Activated CD4-positive, CD25-positive, alpha-beta regulatory T cell treated with anti-CD3 and anti-CD28 coated beads, Interleukin-2, amount 50 U/mL, for 24 hours (primary cell): ENCODE data around the gene DKK3.

ENCODE experiments used
- ATAC-seq, 2 donors: fragments of 150-1000 bp; cut with Tn5 transposase; one replicate each; pipeline ENCODE4 v1.10.0; 2021; ENCODE audit warnings: mild to moderate bottlenecking in 1 of 2, moderate library complexity in 1 of 2

Gene DKK3

DNA sequence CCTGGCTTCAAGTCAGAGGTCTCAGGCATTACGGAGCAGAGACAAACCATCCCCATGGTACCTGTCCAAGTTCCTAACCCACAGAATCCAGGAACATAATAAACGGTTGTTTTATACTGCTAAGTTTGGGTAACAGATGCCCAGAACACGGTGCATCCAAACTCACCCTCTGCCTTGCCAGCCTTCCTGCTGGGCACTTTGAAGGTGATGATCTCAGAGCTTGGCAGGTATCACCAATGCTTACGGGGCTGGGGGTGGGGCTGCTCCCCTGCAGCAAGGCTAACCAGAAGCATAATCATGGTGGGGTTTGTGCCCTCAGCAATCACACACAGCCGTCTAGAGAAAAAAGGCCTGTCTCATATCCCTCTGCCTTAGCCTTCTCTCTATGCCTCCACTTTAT, 27.1 kb downstream of the DKK3 start:
- ATAC-seq = no peak

DNA sequence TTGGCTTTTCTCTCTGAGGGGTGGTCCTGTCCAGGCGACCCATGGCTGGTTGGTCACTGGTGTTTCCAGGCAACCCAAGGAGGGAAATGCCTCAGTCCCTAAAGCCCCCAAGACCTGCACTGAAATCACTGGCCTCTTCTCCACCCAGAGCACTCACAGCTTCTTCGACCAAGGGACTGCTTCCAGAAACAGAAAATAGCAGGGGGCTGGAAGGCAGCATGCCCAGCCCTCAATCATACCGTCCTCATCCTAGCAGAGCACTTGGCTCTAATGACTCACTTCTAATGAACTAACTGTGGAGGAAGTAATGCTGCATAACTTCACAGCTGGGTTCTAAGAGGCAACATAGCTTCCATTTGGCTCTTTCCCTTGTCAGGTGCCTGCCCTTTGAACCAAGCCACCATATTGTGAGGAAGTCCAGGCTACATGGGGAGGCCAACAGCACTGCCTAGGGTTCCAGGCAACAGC, 27.6 kb downstream of the DKK3 start:
- ATAC-seq = no peak

GRCh38 chr11:11980200-11980599, 28.2 kb downstream of the DKK3 start:
- no peak for ATAC-seq

DNA sequence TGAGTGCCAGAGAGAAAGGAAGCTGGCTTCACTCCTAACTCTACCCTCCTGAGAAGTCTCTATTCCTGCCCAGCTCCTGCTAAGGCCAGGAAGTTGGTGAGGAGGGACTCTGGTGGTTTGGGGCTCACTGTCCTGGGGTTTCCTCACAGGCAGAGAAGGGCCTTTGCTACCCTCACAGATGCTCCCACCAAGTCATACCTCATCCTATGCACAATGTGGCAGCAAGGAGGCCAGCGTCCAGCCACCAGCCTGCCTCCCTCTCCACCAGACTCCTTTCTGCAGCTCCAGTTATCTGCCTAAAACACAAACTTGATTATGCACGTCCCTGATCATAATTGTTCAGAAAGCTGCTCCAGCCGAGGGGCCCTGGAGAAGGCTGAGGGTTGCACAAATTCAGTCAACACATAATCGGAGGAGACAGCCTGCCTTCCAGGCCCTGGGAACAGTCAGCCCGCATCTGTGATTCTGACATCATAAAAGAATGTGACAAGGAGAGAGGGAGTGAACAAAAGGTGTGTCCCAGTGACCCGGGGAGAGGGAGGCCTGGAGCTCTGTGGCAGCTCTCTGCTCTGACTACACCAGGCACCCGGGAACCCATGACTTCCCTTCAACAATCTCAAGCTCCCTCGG, 28.8 kb downstream of the DKK3 start:
- no peak for ATAC-seq

DNA sequence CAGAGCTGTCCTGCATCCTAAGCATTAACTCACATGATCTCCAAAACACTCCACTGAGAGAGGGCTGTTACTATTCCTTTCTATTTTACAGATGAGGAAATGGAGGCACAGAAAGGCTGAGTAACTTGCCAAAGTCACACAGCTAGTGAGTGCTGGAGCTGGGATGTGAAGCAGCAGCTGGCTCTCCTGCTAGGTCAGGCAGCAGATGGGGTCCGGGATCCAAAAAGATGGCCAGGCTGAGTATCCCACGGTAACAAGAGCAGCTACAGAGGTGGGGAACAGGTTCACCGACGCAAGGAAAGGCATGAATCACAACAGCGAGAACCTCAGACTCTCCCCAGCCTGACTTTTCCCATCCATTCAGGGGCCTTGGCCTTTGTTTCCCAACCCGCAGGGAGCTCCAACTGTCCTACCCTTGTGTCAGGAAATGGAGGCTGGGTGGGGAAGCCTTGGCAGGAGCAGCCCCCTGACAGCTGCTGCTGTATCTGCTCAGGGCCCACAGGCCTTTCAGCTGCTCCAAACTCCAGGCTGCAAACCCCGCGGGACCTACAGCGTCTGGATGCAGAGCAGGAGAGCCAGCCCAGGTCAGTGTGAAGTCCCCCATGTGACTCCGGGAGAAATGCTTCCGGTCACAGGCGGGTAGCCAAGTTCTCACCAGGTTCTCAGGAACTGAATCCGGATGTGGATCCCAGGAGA, 29.5 kb downstream of the DKK3 start:
- no peak for ATAC-seq

DNA sequence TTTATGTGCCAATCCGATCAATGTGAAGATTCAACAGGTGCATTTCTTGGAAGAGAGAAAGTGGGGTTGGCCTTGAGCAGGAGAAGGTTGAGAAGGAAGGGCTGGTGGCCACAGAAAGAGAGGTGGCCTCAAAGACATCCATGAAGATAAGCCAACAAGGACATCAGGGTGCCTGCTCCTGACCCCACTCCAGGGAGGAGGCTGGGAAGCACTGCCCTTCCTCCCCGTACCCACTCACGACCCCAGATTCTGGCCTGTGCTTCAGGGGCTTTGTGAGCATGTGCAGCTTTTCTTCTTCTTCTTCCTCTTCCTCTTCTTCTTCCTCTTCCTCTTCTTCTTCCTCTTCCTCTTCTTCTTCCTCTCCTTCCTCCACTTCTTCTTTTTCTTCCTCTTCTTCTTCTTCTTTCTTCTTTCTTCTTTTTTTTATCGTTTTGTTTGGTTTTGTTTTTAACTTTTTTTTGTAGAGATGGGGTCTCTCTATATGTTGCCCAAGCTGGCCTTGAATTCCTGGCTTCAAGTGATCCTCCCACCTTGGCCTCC, 30.3 kb downstream of the DKK3 start:
- no peak for ATAC-seq

DNA sequence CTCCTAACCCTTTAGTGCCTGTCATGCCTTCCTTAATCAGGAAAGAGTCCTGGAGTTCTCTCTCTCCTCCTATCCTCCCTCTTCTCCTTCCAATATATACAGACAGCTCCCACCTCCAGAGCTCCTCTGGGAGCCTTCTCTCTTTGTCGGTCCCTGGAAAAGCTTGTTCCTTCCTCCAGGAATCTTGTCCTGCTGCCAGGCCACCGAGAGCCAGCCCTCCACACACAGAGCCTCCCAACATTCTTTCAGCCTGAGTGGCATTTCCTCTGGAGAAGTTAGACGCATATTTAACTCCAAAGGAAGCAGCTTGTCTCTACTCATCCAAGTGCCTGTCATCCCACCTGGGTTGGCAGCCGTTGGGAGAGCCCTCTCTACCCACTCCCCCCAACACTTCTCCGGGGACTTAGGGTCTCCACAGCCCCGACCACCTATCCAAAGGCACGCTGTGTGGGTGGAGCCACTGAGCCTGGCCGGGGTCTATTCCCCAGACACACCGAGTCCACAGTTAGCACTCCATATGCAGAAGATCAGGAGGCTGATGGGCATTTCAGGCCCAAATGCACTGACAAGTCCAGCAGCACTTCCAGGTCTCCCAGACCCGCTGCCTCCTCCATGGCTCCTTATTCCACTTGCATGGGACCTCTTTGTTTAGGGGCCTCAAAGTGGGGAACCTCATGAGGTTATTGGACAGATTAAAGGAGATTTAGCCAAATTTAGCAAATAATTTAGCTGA, 31.1 kb downstream of the DKK3 start:
- no peak for ATAC-seq

DNA sequence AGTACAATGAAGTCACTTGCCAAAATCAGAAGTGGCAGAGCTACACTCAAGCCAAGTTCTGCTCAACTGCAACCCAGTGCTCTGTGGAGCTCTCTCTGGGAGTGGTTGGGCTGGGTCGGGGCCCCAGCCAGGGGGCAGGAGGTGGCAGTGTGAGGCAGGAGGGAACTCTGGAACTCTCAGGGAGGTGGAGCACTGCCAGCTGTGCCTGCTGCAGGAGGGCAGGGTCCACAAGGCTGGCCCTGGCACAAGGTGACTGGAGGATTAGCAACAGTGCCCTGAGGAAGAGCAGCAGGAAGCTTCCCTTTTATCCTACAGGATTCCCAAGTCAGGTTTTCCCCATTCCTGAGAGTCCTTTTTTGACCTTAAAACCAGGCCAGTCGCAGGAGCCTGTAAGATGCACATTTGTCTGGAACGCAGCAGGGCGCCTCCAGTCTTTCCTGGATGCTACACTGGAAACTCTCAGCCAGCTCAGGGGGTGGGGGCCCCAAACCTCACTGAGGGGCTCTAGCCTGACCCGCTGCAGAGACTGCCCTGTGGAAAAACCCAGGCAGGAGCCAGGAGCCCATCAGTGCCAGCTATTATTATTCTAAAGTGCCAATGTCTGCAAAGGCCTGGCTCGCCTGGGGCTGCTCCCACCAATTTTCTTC, 31.8 kb downstream of the DKK3 start:
- no peak for ATAC-seq

- ATAC-seq = no peak
These were observed 33.0 kb downstream of the DKK3 start for GRCh38 chr11:11975201-11976092.

DNA sequence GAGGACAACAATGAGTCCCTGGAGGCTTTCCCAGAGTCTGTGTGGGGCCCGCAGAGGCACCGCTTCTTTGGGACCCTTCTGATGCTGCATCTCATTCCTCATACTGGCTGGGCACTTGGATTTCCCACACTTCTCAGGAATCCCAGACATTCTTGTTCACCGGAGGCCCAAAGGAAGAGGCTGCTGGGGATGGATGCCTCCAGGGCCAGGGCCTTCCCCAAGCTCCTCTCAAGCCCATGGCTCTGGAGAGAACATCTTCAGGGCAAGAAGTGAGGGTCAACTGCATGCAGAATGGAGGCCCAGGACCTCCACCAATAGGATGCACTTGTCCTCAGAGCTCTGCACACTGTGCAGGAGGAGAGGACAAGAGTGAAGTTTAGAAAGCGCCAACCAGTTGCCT, 34.6 kb downstream of the DKK3 start:
- ATAC-seq = no peak

GRCh38 chr11:11973361-11973800, 35.0 kb downstream of the DKK3 start:
- ATAC-seq = no peak

GRCh38 chr11:11972730-11973341, 35.6 kb downstream of the DKK3 start:
- no peak for ATAC-seq

DNA sequence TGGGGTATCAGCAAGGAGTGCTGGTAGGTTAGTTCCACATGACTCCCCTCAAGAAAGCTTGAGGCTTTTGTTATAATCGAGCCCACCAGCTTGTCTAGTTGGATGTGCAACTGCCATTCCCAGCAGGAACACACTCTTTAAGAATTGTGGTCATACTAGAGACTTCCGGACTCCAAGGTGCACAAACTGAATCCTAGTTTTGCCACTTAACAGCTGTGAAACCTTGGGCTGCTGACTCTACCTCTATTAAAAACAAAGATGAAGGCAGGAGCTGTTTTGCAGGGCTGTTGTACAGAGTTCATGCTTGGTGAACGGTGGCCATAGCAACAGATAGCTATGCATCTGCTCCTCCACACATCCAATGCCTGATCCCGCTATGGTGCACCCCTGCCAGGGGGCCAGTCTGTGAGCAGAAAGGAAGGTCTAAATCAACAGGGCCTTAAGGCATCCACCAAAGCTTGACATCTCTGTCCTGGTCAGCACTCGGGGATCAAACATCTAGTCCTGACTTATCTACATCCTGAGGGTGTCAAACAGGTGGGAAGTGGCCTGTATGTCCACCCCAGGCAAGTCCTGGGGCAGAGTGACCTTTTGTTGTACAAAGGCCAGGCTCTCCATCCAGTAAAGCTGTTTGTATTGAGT, 36.4 kb downstream of the DKK3 start:
- no peak for ATAC-seq

- no peak for ATAC-seq
These were observed 37.9 kb downstream of the DKK3 start for GRCh38 chr11:11970556-11970955.

DNA sequence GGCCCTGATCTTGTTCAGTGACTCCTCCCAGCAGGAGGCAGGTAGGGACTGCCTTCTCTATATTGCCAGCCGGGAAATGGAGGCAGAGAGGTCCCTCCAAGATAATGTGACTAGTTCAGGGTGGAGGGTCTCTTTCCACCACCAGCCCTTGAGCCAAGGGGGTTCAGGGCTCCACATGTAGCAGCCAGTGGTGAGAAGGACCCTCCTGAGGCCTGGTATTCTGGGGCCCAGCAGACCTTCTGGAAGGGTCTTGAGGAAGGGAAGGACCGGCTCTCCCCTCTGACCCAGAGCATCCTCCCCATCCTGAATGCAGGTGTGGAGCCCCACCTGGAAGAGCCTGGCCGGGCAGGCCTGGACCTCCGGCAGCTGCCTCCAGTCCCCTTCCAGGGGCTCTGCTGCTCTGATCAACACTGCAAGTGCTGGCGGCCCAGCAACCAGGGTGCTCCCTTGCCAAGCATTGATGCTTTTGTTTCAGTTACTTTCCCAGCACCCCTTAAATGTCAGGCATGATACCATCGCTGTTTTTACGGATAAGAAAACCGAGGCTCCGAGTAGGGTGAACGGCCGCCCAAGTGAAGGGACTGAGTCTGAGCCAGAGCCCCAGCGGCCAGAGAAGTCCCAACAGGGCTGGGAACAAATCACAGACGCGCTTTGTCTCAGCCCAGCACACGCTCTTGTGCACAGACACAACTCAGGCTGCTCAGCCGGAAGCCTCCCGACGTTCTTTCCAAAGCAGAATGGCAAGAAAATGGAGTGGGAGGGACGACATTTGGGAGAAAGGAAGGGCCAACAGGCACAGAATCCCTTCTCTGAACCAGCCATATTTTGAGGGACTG, 38.8 kb downstream of the DKK3 start:
- no peak for ATAC-seq

DNA sequence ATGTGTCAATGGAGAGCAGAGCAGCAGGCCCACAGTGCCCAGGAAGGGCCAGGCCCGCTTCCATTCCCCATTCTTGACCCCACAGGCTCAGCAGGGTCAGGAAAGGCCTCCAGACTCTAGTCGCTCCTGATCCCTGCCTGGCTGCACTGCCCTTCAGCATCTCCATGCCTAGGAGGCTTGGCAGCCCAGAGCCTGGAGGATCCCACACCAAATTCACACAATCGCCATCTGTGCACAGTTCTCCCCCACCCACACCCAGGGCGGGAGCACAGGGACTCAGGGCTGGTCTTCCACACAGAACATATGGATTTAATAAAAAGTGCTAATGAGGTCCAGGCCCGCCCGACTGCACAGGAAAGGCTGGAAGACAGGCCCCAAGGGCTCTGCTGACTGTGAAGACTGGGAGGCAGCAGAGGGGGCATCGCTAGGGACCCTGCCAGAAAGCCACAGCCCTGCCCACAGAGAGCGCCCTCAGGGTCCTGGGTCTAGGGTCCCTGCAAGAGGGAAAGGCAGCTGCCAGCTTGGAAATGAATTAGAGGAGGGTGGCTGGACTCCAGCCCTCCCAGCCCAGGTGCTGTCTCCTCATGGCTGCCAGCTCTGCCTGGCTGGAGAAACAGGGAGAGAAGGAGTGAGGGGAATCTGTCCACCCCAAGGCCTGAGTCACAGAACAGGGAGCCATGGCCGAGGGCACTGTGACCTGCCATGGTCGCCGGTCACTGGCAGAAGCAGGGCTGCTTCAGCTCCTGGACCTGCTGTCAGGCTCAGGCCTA, 39.7 kb downstream of the DKK3 start:
- ATAC-seq = no peak

GRCh38 chr11:11967669-11968510, 40.5 kb downstream of the DKK3 start:
- ATAC-seq = no peak
